Astrocyte (in vitro differentiated cells and primary cell): Measurements from ENCODE around the gene LCAT. TPM values are rescaled to one million over a fixed set of nuclear protein-coding genes. Genes with fewer than 3 reads are reported as not detected.

Source experiments
- DNase-seq: peaks from one replicate; pipeline ENCODE4 v3.0.0-alpha.2; 2010; ENCODE audit warnings: low read depth
- FAIRE-seq: peaks from 2 replicates; lab custom pipeline; 2011; peaks lifted over from hg19 to GRCh38; lab: Jason Lieb, UNC
- H2AFZ ChIP-seq: 2 replicates; pipeline ENCODE4 v1.6.0; 2012; ENCODE audit warnings: low read depth, low read length, inconsistent platforms
- H3K27ac ChIP-seq: 2 replicates; pipeline ENCODE4 v1.5.1; 2011; ENCODE audit warnings: low read depth, low read length, inconsistent platforms
- H3K27me3 ChIP-seq: 2 replicates; pipeline ENCODE4 v1.6.0; 2011; ENCODE audit warnings: low read length, inconsistent platforms; ENCODE audit not compliant: insufficient read depth
- H3K36me3 ChIP-seq: 2 replicates; pipeline ENCODE4 v1.5.1; 2011; ENCODE audit warnings: low read length, inconsistent platforms; ENCODE audit not compliant: insufficient read depth
- H3K4me1 ChIP-seq: 2 replicates; pipeline ENCODE4 v1.5.1; 2011; ENCODE audit warnings: low read length, inconsistent platforms; ENCODE audit not compliant: insufficient read depth
- H3K4me2 ChIP-seq: 2 replicates; pipeline ENCODE4 v1.6.0; 2012; ENCODE audit warnings: low read length, inconsistent platforms
- H3K4me3 ChIP-seq: 2 replicates; pipeline ENCODE4 v1.5.1; 2011; ENCODE audit warnings: low read depth, mild to moderate bottlenecking, low read length, inconsistent platforms; ENCODE audit not compliant: insufficient read depth
- H3K79me2 ChIP-seq: 2 replicates; pipeline ENCODE4 v1.6.0; 2012; ENCODE audit warnings: mild to moderate bottlenecking, low read length, inconsistent platforms; ENCODE audit not compliant: insufficient read depth
- H3K9ac ChIP-seq: 2 replicates; pipeline ENCODE4 v1.6.0; 2012; ENCODE audit warnings: mild to moderate bottlenecking, low read length, inconsistent platforms
- H3K9me3 ChIP-seq: 2 replicates; pipeline ENCODE4 v1.5.1; 2012; ENCODE audit warnings: low read depth, mild to moderate bottlenecking, low read length, inconsistent platforms; ENCODE audit not compliant: insufficient read depth
- H4K20me1 ChIP-seq: 2 replicates; pipeline ENCODE4 v1.6.0; 2012; ENCODE audit warnings: low read length, inconsistent platforms; ENCODE audit not compliant: insufficient read depth
- H3K27ac Mint-ChIP-seq: one replicate; pipeline ENCODE4 v1.8.0; 2021; ENCODE audit warnings: mild to moderate bottlenecking, mixed read lengths; ENCODE audit not compliant: unreplicated experiment
- H3K27me3 Mint-ChIP-seq: one replicate; pipeline ENCODE4 v1.8.0; 2021; ENCODE audit warnings: low read depth, mixed read lengths; ENCODE audit not compliant: unreplicated experiment
- H3K36me3 Mint-ChIP-seq: one replicate; pipeline ENCODE4 v1.8.0; 2021; ENCODE audit warnings: low read depth, mixed read lengths; ENCODE audit not compliant: unreplicated experiment
- H3K4me1 Mint-ChIP-seq: one replicate; pipeline ENCODE4 v1.8.0; 2021; ENCODE audit warnings: low read depth, mixed read lengths; ENCODE audit not compliant: unreplicated experiment
- H3K4me3 Mint-ChIP-seq: one replicate; pipeline ENCODE4 v1.8.0; 2021; ENCODE audit warnings: mild to moderate bottlenecking, moderate library complexity, mixed read lengths; ENCODE audit not compliant: unreplicated experiment
- H3K9me3 Mint-ChIP-seq: one replicate; pipeline ENCODE4 v1.8.0; 2021; ENCODE audit warnings: mild to moderate bottlenecking, mixed read lengths; ENCODE audit not compliant: unreplicated experiment
- EZH2 ChIP-seq: IDR thresholded peaks from 2 replicates; pipeline ENCODE4 v1.6.1; 2012; ENCODE audit warnings: mild to moderate bottlenecking, low read length, inconsistent platforms; ENCODE audit not compliant: insufficient read depth
- total RNA-seq: library from RNA; stranded (reverse); gene quantifications from 2 replicates; pipeline ENCODE4 v1.2.1, GENCODE V29; 2021
- TF ChIP-seq, protein P1 (sequence below): IDR thresholded peaks from 2 replicates; pipeline ENCODE4 v1.5.1; 2011; ENCODE audit warnings: low read depth, mild to moderate bottlenecking, inconsistent platforms, low read length, moderate library complexity; ENCODE audit not compliant: insufficient read depth

LCAT gene
- total RNA-seq, 1 donor from 2014 or later: 37.9 TPM

DNA sequence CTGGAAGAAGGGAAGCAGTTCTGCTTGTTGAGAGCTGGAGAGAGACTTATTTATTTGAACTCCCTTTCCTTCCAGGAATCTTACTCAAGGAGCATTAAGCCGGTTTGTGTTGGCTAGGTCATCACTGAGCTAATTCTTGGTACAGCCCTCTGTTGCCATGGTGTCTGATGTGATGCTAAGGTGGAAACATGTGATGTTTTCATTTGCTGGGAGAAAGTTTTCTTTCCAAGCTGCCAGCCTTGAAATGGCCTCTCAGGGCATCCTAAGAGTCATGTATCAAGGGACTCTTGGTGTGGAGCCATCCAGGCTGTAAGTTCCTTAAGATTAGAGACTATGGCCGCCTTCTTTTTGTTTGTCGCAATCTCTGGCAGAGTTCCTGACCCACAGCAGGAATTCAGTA lies 46.7 kb downstream of the LCAT start:
- Mint-ChIP-seq H3K27ac (no peak overlapping the region), H3K9me3 (no peaks in the 10 kb centered on the region), H3K27me3 (no peaks in the 10 kb centered on the region), H3K4me3 (peak overlapping the region; percentile 1), H3K4me1 (peaks cover 11% of the 10 kb centered on the region), H3K36me3 (peaks cover 6% of the 10 kb centered on the region)
- Histone ChIP-seq H3K9ac (no peak overlapping the region), H4K20me1 (peaks cover 42% of the 10 kb centered on the region), H3K36me3 (no peaks in the 10 kb centered on the region), H3K27me3 (no peaks in the 10 kb centered on the region), H3K4me3 (no peak overlapping the region), H3K79me2 (peaks cover 74% of the 10 kb centered on the region), H3K27ac (no peak overlapping the region), H3K4me2 (peak overlapping the region; percentile 19), H3K4me1 (peaks cover 24% of the 10 kb centered on the region), H3K9me3 (no peaks in the 10 kb centered on the region), H2AFZ (no peak overlapping the region)
- FAIRE-seq (no peak), DNase-seq (peak; percentile 51)
- TF ChIP-seq, protein P1, sequence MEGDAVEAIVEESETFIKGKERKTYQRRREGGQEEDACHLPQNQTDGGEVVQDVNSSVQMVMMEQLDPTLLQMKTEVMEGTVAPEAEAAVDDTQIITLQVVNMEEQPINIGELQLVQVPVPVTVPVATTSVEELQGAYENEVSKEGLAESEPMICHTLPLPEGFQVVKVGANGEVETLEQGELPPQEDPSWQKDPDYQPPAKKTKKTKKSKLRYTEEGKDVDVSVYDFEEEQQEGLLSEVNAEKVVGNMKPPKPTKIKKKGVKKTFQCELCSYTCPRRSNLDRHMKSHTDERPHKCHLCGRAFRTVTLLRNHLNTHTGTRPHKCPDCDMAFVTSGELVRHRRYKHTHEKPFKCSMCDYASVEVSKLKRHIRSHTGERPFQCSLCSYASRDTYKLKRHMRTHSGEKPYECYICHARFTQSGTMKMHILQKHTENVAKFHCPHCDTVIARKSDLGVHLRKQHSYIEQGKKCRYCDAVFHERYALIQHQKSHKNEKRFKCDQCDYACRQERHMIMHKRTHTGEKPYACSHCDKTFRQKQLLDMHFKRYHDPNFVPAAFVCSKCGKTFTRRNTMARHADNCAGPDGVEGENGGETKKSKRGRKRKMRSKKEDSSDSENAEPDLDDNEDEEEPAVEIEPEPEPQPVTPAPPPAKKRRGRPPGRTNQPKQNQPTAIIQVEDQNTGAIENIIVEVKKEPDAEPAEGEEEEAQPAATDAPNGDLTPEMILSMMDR: no peak
- no peak for TF ChIP-seq EZH2

DNA sequence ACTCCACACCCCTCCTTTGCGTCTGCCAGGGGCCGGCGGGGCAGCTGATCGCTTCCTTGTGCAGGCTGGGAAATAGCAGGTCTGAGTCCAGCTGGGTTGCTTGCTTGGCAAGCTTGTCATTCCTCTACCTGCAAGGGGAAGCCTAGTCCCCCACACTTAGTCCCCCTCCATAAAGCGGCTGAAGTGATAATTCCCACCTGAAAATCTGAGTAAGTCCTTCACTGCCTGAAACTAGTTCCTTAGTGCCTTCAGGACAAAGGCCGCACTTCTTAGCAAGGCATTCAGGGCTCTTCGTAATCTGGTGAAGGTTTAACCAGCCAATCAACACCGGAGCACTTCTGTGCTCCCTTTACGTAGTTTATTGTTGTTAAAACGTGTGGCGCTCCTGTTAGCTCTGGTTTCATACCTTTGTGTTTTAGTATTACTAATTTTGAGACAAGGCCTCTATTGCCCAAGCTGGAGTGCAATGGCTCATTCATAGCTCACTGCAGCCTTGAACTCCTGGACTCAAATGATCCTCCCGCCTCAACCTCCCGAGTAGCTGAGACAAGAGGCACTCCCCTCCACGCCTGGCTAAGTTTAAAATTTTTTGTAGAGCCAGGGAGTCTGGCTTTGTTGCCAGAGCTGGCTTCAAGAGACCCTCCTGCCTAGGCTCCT lies 50.0 kb downstream of the LCAT start:
- Histone ChIP-seq H3K27me3 (no peaks in the 10 kb centered on the region), H3K79me2 (peaks cover 51% of the 10 kb centered on the region)
- FAIRE-seq: no peak

More for the DNA sequence above, 50.0 kb downstream of the LCAT start:
- no peak for TF ChIP-seq EZH2
- TF ChIP-seq, protein P1: no peak
- Histone ChIP-seq H3K36me3 (no peaks in the 10 kb centered on the region), H3K27ac (peak overlapping the region; percentile 90), H3K4me2 (peak overlapping the region; percentile 92), H2AFZ (peak overlapping the region; percentile 91), H3K4me1 (peaks cover 24% of the 10 kb centered on the region), H3K4me3 (peak overlapping the region; percentile 88), H3K9ac (peak overlapping the region; percentile 98), H4K20me1 (peaks cover 26% of the 10 kb centered on the region), H3K9me3 (no peaks in the 10 kb centered on the region)
- Mint-ChIP-seq H3K4me1 (peaks cover 2% of the 10 kb centered on the region), H3K36me3 (no peaks in the 10 kb centered on the region), H3K27ac (peak overlapping the region; percentile 97), H3K9me3 (no peaks in the 10 kb centered on the region), H3K4me3 (peak overlapping the region; percentile 97), H3K27me3 (no peaks in the 10 kb centered on the region)
- DNase-seq: peak; percentile 13
